Adipocyte (in vitro differentiated cells): ENCODE results near the gene ALPP.
"Not testable (repeated sequence)": the region's sequence is repeated elsewhere in the genome, so short reads cannot be mapped to it uniquely, and the experiment has no call there.

ENCODE experiments used
- DNase-seq: peaks from one replicate; pipeline ENCODE4 v3.0.0-alpha.2; 2015; ENCODE audit warnings: low read depth
- H3K27me3 ChIP-seq: replicated peaks from 2 replicates; pipeline ENCODE4 v1.7.0; 2013; ENCODE audit warnings: mild to moderate bottlenecking, low read length, moderate library complexity; ENCODE audit not compliant: control insufficient read depth, insufficient read depth
- H3K36me3 ChIP-seq: 2 replicates; pipeline ENCODE4 v1.7.0; 2013; ENCODE audit warnings: low read length, mild to moderate bottlenecking, moderate library complexity; ENCODE audit not compliant: control insufficient read depth, insufficient read depth, severe bottlenecking
- H3K4me1 ChIP-seq: 2 replicates; pipeline ENCODE4 v1.7.0; 2013; ENCODE audit warnings: mild to moderate bottlenecking, low read length, moderate library complexity; ENCODE audit not compliant: control insufficient read depth, insufficient read depth
- H3K4me3 ChIP-seq: 2 replicates; pipeline ENCODE4 v1.7.0; 2013; ENCODE audit warnings: mild to moderate bottlenecking, low read length, moderate library complexity
- H3K9ac ChIP-seq: 2 replicates; pipeline ENCODE4 v1.7.0; 2013; ENCODE audit warnings: mild to moderate bottlenecking, low read length, moderate library complexity
- H3K9me3 ChIP-seq: 2 replicates; pipeline ENCODE4 v1.7.0; 2013; ENCODE audit warnings: mild to moderate bottlenecking, low read length, moderate library complexity; ENCODE audit not compliant: control insufficient read depth

Gene ALPP

DNA sequence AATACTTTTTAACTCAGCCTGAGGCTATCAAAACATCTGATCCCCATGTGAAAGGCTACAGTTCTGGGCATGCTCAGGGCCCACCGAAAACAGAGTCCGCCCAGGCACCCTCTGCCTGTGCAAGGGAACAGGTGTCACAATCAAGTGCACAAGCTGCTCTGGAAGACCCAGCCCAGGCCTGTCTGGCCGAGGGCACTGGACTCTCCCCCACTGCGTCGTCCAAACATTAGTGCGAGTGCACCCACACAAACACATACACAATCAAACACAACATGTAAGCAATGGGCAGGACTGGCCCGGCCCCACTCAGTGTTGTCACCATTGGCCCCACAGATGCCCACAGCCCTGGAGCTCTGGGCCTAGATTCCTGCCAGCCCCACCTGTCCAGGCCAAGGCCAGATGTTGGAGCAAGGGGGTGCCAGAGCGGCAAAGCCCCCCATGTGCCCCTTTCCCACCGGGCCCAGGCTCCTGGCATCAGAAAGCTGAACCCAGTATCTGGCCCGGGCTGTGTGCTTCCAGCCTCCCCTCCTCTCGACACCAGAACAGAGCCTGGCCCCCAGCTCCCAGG lies 27.5 kb downstream of the ALPP start:
- H3K27me3 ChIP-seq = peaks cover 28% of the 10 kb centered on the region
- H3K4me3 ChIP-seq = no peak overlapping the region
- no peaks in the 10 kb centered on the region for H3K9me3 ChIP-seq
- H3K9ac ChIP-seq = no peak overlapping the region
- no peak for DNase-seq
- H3K4me1 ChIP-seq = no peaks in the 10 kb centered on the region
- H3K36me3 ChIP-seq = no peaks in the 10 kb centered on the region

DNA sequence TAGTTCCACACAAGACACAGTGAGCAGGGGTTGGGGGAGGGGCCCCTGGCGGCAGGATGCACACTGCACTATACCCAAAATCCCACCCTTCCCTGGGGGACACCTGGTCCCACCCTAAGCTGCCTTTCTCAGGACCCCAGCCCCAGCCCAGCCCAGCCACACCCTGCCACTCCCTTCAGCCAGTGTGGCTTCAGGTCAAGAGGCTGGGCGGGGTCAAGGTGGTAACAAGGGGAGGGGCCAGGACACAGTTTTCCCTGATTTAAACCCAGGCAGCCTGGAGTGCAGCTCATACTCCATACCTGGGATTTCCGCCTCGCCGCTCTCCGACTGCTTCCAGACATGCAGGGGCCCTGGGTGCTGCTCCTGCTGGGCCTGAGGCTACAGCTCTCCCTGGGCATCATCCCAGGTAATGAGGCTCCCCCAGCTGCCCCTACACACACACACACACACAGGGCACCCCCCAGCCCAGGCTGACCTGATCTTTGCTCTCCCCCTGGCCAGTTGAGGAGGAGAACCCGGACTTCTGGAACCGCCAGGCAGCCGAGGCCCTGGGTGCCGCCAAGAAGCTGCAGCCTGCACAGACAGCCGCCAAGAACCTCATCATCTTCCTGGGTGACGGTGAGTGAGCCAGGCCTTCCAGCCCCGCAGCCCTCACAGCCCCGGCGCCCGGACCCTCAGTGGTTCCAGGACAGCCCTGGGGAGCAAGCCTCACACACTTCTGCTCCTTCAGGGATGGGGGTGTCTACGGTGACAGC lies 28.2 kb downstream of the ALPP start, which contains the start of gene ALPG:
TSS of gene ALPG (plus strand) at position 289 of the 755 bp plus-strand sequence. CDS start at position 340, 51 bp downstream.
- H3K4me3 ChIP-seq = no peak within 1 kb of the TSS
- H3K9ac ChIP-seq = no peak within 1 kb of the TSS
- no peaks in the 10 kb centered on the region for H3K36me3 ChIP-seq
- DNase-seq = no peak
- no peaks in the 10 kb centered on the region for H3K9me3 ChIP-seq
- H3K27me3 ChIP-seq = peaks cover 33% of the 10 kb centered on the region
- no peaks in the 10 kb centered on the region for H3K4me1 ChIP-seq

DNA sequence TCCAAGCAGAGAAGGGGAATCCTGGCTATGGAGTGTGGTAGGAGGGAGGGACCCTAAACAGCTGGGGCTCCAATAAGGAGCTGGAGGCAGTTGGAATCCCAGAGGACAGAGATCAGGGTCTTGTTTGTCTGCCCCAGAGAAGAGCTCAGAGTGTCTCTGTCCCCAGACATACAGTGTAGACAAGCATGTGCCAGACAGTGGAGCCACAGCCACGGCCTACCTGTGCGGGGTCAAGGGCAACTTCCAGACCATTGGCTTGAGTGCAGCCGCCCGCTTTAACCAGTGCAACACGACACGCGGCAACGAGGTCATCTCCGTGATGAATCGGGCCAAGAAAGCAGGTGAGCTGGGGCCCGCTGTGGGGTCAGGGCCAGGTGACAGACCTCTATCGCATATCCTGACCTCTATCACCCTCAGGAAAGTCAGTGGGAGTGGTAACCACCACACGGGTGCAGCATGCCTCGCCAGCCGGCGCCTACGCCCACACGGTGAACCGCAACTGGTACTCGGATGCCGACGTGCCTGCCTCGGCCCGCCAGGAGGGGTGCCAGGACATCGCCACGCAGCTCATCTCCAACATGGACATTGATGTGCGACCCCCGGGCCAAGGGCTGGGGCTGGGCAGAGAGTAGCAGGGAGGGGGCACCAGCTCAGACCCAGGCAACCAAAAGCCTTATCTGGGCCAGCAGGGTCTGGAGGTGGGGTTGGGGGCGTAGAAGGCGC lies 29.0 kb downstream of the ALPP start:
- H3K4me3 ChIP-seq, H3K4me1 ChIP-seq, H3K9me3 ChIP-seq, H3K9ac ChIP-seq, DNase-seq, H3K36me3 ChIP-seq: not testable (repeated sequence)
- H3K27me3 ChIP-seq = peaks cover 36% of the 10 kb centered on the region

DNA sequence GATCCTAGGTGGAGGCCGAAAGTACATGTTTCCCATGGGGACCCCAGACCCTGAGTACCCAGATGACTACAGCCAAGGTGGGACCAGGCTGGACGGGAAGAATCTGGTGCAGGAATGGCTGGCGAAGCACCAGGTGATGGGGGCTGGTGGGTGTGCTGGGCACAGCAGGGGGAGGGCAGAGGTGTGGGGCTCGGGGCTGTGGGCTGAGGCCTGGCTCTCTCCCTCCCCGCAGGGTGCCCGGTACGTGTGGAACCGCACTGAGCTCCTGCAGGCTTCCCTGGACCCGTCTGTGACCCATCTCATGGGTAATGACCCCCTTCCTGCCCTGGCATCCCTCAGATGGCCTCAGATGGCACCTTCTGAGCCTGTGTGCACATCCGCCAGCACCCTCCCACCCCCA lies 29.7 kb downstream of the ALPP start:
- H3K9me3 ChIP-seq, H3K4me1 ChIP-seq, DNase-seq, H3K9ac ChIP-seq, H3K4me3 ChIP-seq, H3K36me3 ChIP-seq: not testable (repeated sequence)
- peaks cover 40% of the 10 kb centered on the region for H3K27me3 ChIP-seq

DNA sequence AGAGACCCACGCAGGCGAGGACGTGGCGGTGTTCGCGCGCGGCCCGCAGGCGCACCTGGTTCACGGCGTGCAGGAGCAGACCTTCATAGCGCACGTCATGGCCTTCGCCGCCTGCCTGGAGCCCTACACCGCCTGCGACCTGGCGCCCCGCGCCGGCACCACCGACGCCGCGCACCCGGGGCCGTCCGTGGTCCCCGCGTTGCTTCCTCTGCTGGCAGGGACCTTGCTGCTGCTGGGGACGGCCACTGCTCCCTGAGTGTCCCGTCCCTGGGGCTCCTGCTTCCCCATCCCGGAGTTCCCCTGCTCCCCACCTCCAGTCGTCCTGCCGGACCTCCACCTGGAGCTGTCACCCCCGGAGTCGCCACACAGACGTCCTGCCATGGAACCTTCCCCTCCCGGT lies 31.1 kb downstream of the ALPP start:
- H3K9ac ChIP-seq, H3K36me3 ChIP-seq, H3K4me3 ChIP-seq, H3K9me3 ChIP-seq, DNase-seq, H3K4me1 ChIP-seq: not testable (repeated sequence)
- peaks cover 43% of the 10 kb centered on the region for H3K27me3 ChIP-seq

GRCh38 chr2:232410238-232410900 lies 31.8 kb downstream of the ALPP start:
- Histone ChIP-seq H3K4me1 (no peaks in the 10 kb centered on the region), H3K36me3 (no peaks in the 10 kb centered on the region), H3K9ac (no peak overlapping the region), H3K4me3 (no peak overlapping the region), H3K27me3 (peaks cover 39% of the 10 kb centered on the region), H3K9me3 (no peaks in the 10 kb centered on the region)
- DNase-seq = no peak

- no peaks in the 10 kb centered on the region for H3K4me1 ChIP-seq
- DNase-seq = no peak
- no peaks in the 10 kb centered on the region for H3K36me3 ChIP-seq
- H3K9ac ChIP-seq = no peak overlapping the region
- H3K9me3 ChIP-seq = no peaks in the 10 kb centered on the region
- H3K27me3 ChIP-seq = peaks cover 52% of the 10 kb centered on the region
- H3K4me3 ChIP-seq = no peak overlapping the region
Measured at GRCh38 chr2:232411901-232412629, 33.5 kb downstream of the ALPP start.

DNA sequence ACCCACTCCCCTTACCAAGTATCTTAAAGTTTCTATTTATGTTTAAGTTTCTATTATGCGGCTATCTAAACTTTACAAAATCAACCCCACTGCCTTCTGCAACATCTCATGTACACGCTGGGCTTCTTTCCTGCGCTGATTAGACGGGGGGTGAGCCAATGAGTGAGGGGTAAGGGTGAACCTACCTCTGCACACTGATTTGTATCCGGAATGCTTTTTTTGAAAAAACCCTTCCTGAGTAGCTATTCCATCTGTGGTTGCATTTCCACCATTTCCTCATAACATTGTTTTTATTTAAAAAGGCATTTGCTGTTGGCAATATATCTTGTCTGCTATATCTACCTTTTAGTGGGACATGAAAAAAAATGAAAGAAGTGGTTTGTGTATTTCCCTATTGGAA lies 34.4 kb downstream of the ALPP start:
- peaks cover 59% of the 10 kb centered on the region for H3K27me3 ChIP-seq
- no peak overlapping the region for H3K4me3 ChIP-seq
- H3K36me3 ChIP-seq = no peaks in the 10 kb centered on the region
- no peak overlapping the region for H3K9ac ChIP-seq
- no peaks in the 10 kb centered on the region for H3K4me1 ChIP-seq
- no peaks in the 10 kb centered on the region for H3K9me3 ChIP-seq
- no peak for DNase-seq

DNA sequence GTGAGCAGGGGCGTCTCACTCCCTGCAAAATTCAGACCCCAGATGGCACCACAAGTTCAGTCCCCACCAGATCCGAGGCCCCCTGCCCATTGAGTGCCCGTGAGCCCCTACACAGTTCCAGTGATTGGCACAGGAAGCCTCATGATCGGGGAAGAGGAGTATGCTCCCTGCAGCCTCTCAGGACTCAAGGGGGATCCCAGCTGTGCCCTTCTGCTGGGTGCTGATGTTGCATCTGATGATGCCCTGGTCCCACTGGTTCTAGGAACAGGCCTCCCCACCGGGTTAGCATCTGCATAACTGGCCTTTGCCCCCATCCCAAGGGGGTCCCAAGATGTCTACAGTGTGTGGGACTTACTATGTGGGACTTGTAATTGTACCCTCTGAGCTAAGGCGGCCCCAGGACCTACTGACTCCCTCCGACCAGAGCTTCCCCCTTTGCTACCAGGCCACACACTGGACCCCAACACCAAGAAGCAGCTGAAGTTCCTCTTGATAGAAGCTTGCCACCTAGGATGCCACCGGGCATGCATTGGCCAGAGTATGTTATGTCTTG lies 36.7 kb downstream of the ALPP start:
- H3K9me3 ChIP-seq = no peaks in the 10 kb centered on the region
- H3K9ac ChIP-seq = no peak overlapping the region
- H3K36me3 ChIP-seq = no peaks in the 10 kb centered on the region
- H3K4me1 ChIP-seq = no peaks in the 10 kb centered on the region
- peaks cover 63% of the 10 kb centered on the region for H3K27me3 ChIP-seq
- no peak overlapping the region for H3K4me3 ChIP-seq
- DNase-seq = no peak

DNA sequence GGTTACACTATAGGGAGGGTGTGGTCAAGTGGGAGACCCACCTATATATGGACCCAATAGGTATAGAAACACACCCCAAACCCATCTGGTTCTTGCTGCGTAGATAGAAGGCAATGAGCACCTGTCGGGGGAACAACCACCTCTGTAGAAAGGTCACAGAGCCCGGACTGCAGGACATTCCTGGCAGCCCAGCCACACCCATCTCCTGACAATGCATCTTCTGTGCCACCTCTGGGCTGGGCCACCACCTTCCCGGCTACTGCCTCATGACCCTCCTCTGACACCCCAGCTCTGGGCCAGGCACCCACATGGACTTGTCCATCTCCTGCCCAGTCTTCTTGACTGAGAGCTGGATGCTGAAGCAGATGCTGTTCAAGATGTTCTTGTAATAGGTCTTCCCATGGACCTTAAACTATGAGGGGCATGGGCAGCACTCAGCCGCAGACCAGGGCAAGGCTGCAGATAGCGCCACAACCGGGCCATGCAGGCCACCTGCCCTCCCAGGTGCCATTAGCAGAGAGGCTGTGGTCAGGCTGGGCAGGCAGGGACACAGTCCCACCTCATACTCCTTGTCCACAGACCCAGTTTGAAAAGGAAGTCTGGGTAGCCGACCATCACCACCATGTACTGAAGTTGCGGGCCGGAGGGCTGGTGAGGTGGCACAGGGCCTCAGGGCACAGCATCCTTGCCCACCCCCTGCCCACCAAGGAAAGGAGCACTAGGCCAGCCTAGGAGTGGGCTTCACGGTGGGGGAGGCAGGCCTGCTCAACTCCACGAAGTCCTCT lies 37.4 kb downstream of the ALPP start:
- DNase-seq = no peak
- no peaks in the 10 kb centered on the region for H3K9me3 ChIP-seq
- H3K27me3 ChIP-seq = peaks cover 61% of the 10 kb centered on the region
- no peaks in the 10 kb centered on the region for H3K36me3 ChIP-seq
- no peak overlapping the region for H3K4me3 ChIP-seq
- no peaks in the 10 kb centered on the region for H3K4me1 ChIP-seq
- no peak overlapping the region for H3K9ac ChIP-seq
